SK-N-SH treated with all-trans-retinoic acid at 6 μM for 48 hours (cell line): ENCODE measurements around the gene GLRA1.

ENCODE experiments used
- CSDC2 ChIP-seq: fragments of 250-450 bp; sonication (Bioruptor Pico); IDR thresholded peaks from 2 replicates; pipeline ENCODE4 v1.5.0; 2020; ENCODE audit warnings: mild to moderate bottlenecking, moderate library complexity
- ESRRG ChIP-seq: fragments of 250-450 bp; sonication (Bioruptor Pico); IDR thresholded peaks from 2 replicates; pipeline ENCODE4 v1.6.1; 2021; ENCODE audit warnings: mild to moderate bottlenecking
- PPARA ChIP-seq: fragments of 250-450 bp; sonication (Bioruptor Pico); IDR thresholded peaks from 2 replicates; pipeline ENCODE4 v1.5.0; 2020; ENCODE audit warnings: mild to moderate bottlenecking, borderline replicate concordance
- RARB ChIP-seq: fragments of 250-450 bp; sonication (Bioruptor Pico); IDR thresholded peaks from 2 replicates; pipeline ENCODE4 v1.8.0; 2021; ENCODE audit warnings: mild to moderate bottlenecking, moderate library complexity
- TCF4 ChIP-seq: fragments of 250-450 bp; sonication (Bioruptor Pico); IDR thresholded peaks from 2 replicates; pipeline ENCODE4 v1.8.0; 2021; ENCODE audit warnings: mild to moderate bottlenecking, moderate library complexity, borderline replicate concordance
- ZFP3 ChIP-seq: fragments of 250-450 bp; sonication (Bioruptor Pico); IDR thresholded peaks from 2 replicates; pipeline ENCODE4 v1.5.0; 2020; ENCODE audit warnings: mild to moderate bottlenecking, moderate library complexity
- ZFP30 ChIP-seq: fragments of 450-650 bp; formaldehyde crosslinking; IDR thresholded peaks from 2 replicates; pipeline ENCODE4 v1.5.0; 2022; ENCODE audit warnings: mild to moderate bottlenecking, moderate library complexity
- TF ChIP-seq, protein P1 (sequence below): fragments of 250-450 bp; sonication (Bioruptor Pico); IDR thresholded peaks from 2 replicates; pipeline ENCODE4 v1.5.1; 2020; ENCODE audit warnings: low read depth, mild to moderate bottlenecking, moderate library complexity
- TF ChIP-seq, protein P2 (sequence below): fragments of 250-450 bp; sonication (Bioruptor Pico); IDR thresholded peaks from 2 replicates; pipeline ENCODE4 v1.8.0; 2020; ENCODE audit warnings: mild to moderate bottlenecking, moderate library complexity, borderline replicate concordance

DNA sequence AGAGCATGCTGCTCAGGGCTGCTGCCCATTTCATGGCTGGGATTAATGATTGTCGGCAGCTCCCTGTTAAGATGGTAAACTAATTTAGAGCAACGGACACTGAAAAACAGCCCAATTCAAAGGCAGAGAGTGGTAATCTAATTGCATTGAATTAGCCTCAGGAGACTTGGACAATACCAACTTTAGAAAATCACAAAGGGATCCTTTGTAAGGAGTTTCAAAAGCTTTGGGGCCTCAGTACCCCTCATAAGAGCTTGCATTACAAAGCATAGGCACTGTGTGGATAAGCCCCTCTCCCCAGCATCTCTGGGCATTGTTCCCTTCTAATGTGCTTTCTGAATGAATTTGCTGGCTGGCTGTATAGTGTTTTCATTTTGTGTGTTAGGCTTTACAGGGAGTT lies 6.7 kb downstream of the GLRA1 start:
- no peak for TF ChIP-seq ESRRG
- TF ChIP-seq, protein P1, sequence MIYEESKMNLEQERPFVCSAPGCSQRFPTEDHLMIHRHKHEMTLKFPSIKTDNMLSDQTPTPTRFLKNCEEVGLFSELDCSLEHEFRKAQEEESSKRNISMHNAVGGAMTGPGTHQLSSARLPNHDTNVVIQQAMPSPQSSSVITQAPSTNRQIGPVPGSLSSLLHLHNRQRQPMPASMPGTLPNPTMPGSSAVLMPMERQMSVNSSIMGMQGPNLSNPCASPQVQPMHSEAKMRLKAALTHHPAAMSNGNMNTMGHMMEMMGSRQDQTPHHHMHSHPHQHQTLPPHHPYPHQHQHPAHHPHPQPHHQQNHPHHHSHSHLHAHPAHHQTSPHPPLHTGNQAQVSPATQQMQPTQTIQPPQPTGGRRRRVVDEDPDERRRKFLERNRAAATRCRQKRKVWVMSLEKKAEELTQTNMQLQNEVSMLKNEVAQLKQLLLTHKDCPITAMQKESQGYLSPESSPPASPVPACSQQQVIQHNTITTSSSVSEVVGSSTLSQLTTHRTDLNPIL (CRISPR knock-in tag): no peak
- TF ChIP-seq, protein P2, sequence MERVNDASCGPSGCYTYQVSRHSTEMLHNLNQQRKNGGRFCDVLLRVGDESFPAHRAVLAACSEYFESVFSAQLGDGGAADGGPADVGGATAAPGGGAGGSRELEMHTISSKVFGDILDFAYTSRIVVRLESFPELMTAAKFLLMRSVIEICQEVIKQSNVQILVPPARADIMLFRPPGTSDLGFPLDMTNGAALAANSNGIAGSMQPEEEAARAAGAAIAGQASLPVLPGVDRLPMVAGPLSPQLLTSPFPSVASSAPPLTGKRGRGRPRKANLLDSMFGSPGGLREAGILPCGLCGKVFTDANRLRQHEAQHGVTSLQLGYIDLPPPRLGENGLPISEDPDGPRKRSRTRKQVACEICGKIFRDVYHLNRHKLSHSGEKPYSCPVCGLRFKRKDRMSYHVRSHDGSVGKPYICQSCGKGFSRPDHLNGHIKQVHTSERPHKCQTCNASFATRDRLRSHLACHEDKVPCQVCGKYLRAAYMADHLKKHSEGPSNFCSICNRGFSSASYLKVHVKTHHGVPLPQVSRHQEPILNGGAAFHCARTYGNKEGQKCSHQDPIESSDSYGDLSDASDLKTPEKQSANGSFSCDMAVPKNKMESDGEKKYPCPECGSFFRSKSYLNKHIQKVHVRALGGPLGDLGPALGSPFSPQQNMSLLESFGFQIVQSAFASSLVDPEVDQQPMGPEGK (CRISPR knock-in tag): no peak
- no peak for TF ChIP-seq TCF4 (CRISPR knock-in tag)
- TF ChIP-seq ZFP30 (CRISPR knock-in tag): no peak
- TF ChIP-seq PPARA (CRISPR knock-in tag): no peak
- TF ChIP-seq CSDC2 (CRISPR knock-in tag): no peak
- TF ChIP-seq RARB (CRISPR knock-in tag): no peak
- no peak for TF ChIP-seq ZFP3 (CRISPR knock-in tag)
